Liver (tissue), 3 donors: ENCODE measurements around the gene PDX1.

Experiments used
- ATF3 ChIP-seq: IDR thresholded peaks from 2 replicates; pipeline ENCODE4 v1.6.1; 2016; ENCODE audit warnings: antibody characterized with exemption
- CTCF ChIP-seq: fragments of 150-350 bp; IDR thresholded peaks from 2 replicates; pipeline ENCODE4 v1.5.1; 2017; ENCODE audit warnings: improper control_type of control experiment, low read depth, low read length; ENCODE audit not compliant: missing input control
- FOXA2 ChIP-seq: IDR thresholded peaks from 2 replicates; pipeline ENCODE4 v1.6.1; 2016; ENCODE audit warnings: antibody characterized with exemption
- GABPA ChIP-seq, 2 donors: IDR thresholded peaks in 1 of 2; conservative IDR thresholded peaks in 1 of 2; 2 replicates each; pipeline ENCODE4 v1.6.1; 2016; ENCODE audit warnings: antibody characterized with exemption in 2 of 2, mild to moderate bottlenecking in 1 of 2, moderate library complexity in 1 of 2
- HNF4G ChIP-seq: IDR thresholded peaks from 2 replicates; pipeline ENCODE4 v1.6.1; 2016; ENCODE audit warnings: antibody characterized with exemption
- JUND ChIP-seq, 2 donors: IDR thresholded peaks; 2 replicates each; pipeline ENCODE4 v1.6.1; 2016; ENCODE audit warnings: antibody characterized with exemption in 2 of 2
- MAX ChIP-seq: IDR thresholded peaks from 2 replicates; pipeline ENCODE4 v1.6.1; 2016; ENCODE audit warnings: antibody characterized with exemption
- RAD21 ChIP-seq, 2 donors: IDR thresholded peaks; 2 replicates each; pipeline ENCODE4 v1.6.1; 2016; ENCODE audit warnings: antibody characterized with exemption in 2 of 2, mild to moderate bottlenecking in 2 of 2
- REST ChIP-seq: IDR thresholded peaks from 2 replicates; pipeline ENCODE4 v1.6.1; 2016; ENCODE audit warnings: antibody characterized with exemption, mild to moderate bottlenecking
- RXRA ChIP-seq, 2 donors: IDR thresholded peaks; 2 replicates each; pipeline ENCODE4 v1.6.1; 2017 to 2018; ENCODE audit warnings: antibody characterized with exemption in 2 of 2, mild to moderate bottlenecking in 1 of 2
- SP1 ChIP-seq: IDR thresholded peaks from 2 replicates; pipeline ENCODE4 v1.6.1; 2018; ENCODE audit warnings: antibody characterized with exemption, mild to moderate bottlenecking
- donor health status: healthy.
- donor health status: healthy.

- no peak for TF ChIP-seq CTCF
- no peak for TF ChIP-seq RAD21 (IDR thresholded peaks at IDR 0.05)
- TF ChIP-seq HNF4G, result no peak
- TF ChIP-seq JUND (IDR thresholded peaks at IDR 0.05), result no peak
- TF ChIP-seq ATF3, result no peak
- no peak for TF ChIP-seq RXRA (IDR thresholded peaks at IDR 0.05)
- TF ChIP-seq REST, result no peak
- TF ChIP-seq SP1, result no peak
- no peak for TF ChIP-seq GABPA (IDR thresholded peaks at IDR 0.05 in 1 of 2, conservative IDR thresholded peaks at IDR 0.05 in 1 of 2)
- no peak for TF ChIP-seq MAX
- TF ChIP-seq FOXA2, result no peak
Observed at GRCh38 chr13:27922883-27923612, 3.2 kb downstream of the PDX1 start.
